ENCODE data around the gene PDPN.
"Not testable (repeated sequence)": the region's sequence is repeated elsewhere in the genome, so short reads cannot be mapped to it uniquely, and the experiment has no call there.

Gene PDPN

GRCh38 chr1:13549521-13549920, 34.1 kb upstream of the PDPN start:
- in situ Hi-C loops (cut with MboI; ENCODE audit: low pct_unique_long_range_greater_than_20kb, low sequenced_read_pairs, unreplicated experiment): no loop called here
- TF ChIP-seq CTCF (IDR thresholded peaks at IDR 0.05; ENCODE audit: extremely low read depth, insufficient read depth, missing control alignments): no peak
- DNase-seq (ENCODE audit: low spot score): no peak

GRCh38 chr1:13550663-13551062, 33.0 kb upstream of the PDPN start:
- no peak for TF ChIP-seq CTCF (IDR thresholded peaks at IDR 0.05; ENCODE audit: extremely low read depth, insufficient read depth, missing control alignments)
- in situ Hi-C loops (cut with MboI; ENCODE audit: low pct_unique_long_range_greater_than_20kb, low sequenced_read_pairs, unreplicated experiment): no loop called here
- DNase-seq (ENCODE audit: low spot score): no peak

- in situ Hi-C loops (cut with MboI; ENCODE audit: low pct_unique_long_range_greater_than_20kb, low sequenced_read_pairs, unreplicated experiment): no loop called here
- no peak for DNase-seq (ENCODE audit: low spot score)
- no peak for TF ChIP-seq CTCF (IDR thresholded peaks at IDR 0.05; ENCODE audit: extremely low read depth, insufficient read depth, missing control alignments)
Observed at GRCh38 chr1:13554798-13555197, 28.8 kb upstream of the PDPN start.

GRCh38 chr1:13556224-13556764, 27.3 kb upstream of the PDPN start:
- DNase-seq (ENCODE audit: low spot score): no peak
- in situ Hi-C loops (cut with MboI; ENCODE audit: low pct_unique_long_range_greater_than_20kb, low sequenced_read_pairs, unreplicated experiment): no loop called here
- TF ChIP-seq CTCF (IDR thresholded peaks at IDR 0.05; ENCODE audit: extremely low read depth, insufficient read depth, missing control alignments): no peak

GRCh38 chr1:13560541-13560940, 23.1 kb upstream of the PDPN start:
- in situ Hi-C loops (cut with MboI; ENCODE audit: low pct_unique_long_range_greater_than_20kb, low sequenced_read_pairs, unreplicated experiment): no loop called here
- no peak for TF ChIP-seq CTCF (IDR thresholded peaks at IDR 0.05; ENCODE audit: extremely low read depth, insufficient read depth, missing control alignments)
- DNase-seq (ENCODE audit: low spot score): no peak

- in situ Hi-C loops (cut with MboI; ENCODE audit: low pct_unique_long_range_greater_than_20kb, low sequenced_read_pairs, unreplicated experiment): not testable (repeated sequence)
Observed at GRCh38 chr1:13562981-13563380, 20.7 kb upstream of the PDPN start.

GRCh38 chr1:13564073-13564472, 19.6 kb upstream of the PDPN start:
- in situ Hi-C loops (cut with MboI; ENCODE audit: low pct_unique_long_range_greater_than_20kb, low sequenced_read_pairs, unreplicated experiment): no loop called here
- no peak for TF ChIP-seq CTCF (IDR thresholded peaks at IDR 0.05; ENCODE audit: extremely low read depth, insufficient read depth, missing control alignments)

More at GRCh38 chr1:13562981-13563380, 20.7 kb upstream of the PDPN start:
- not testable (repeated sequence) for DNase-seq (ENCODE audit: low spot score)

GRCh38 chr1:13570435-13570834, 13.2 kb upstream of the PDPN start:
- DNase-seq (ENCODE audit: low spot score); in situ Hi-C loops (cut with MboI; ENCODE audit: low pct_unique_long_range_greater_than_20kb, low sequenced_read_pairs, unreplicated experiment): not testable (repeated sequence)

More at GRCh38 chr1:13564073-13564472, 19.6 kb upstream of the PDPN start:
- DNase-seq (ENCODE audit: low spot score): no peak

Measured in GM13977 (cell line).